Measurements from ENCODE around the gene UNC5A. TPM values are rescaled to one million over a fixed set of nuclear protein-coding genes. Genes with fewer than 3 reads are reported as not detected.

The UNC5A gene
- polyA plus RNA-seq, 1 donor: 1.0 TPM

GRCh38 chr5:176878906-176879662 lies 68.7 kb downstream of the UNC5A start:
- no CpG with 5 or more reads among the region's 23 CpGs for WGBS (ENCODE audit: insufficient coverage, low lambda C conversion rate)
- no peak for DNase-seq
- Histone ChIP-seq H3K4me3 (ENCODE audit: low read length) (no peak overlapping the region), H3K27me3 (ENCODE audit: control insufficient read depth, insufficient read depth, low read length) (peaks cover 37% of the 10 kb centered on the region), H3K9me3 (ENCODE audit: control insufficient read depth, low read depth, low read length) (no peaks in the 10 kb centered on the region), H3K36me3 (ENCODE audit: control insufficient read depth, insufficient read depth, low read length) (no peaks in the 10 kb centered on the region), H3K27ac (ENCODE audit: low read length) (no peak overlapping the region), H3K4me1 (ENCODE audit: control insufficient read depth, insufficient read depth, low read length) (no peaks in the 10 kb centered on the region)

GRCh38 chr5:176879663-176880361 lies 69.5 kb downstream of the UNC5A start:
- no peaks in the 10 kb centered on the region for H3K9me3 ChIP-seq (ENCODE audit: control insufficient read depth, low read depth, low read length)
- peaks cover 29% of the 10 kb centered on the region for H3K27me3 ChIP-seq (ENCODE audit: control insufficient read depth, insufficient read depth, low read length)
- no peak overlapping the region for H3K27ac ChIP-seq (ENCODE audit: low read length)
- no peaks in the 10 kb centered on the region for H3K36me3 ChIP-seq (ENCODE audit: control insufficient read depth, insufficient read depth, low read length)
- no peak overlapping the region for H3K4me3 ChIP-seq (ENCODE audit: low read length)
- no peaks in the 10 kb centered on the region for H3K4me1 ChIP-seq (ENCODE audit: control insufficient read depth, insufficient read depth, low read length)
- DNase-seq: no peak
- WGBS (ENCODE audit: insufficient coverage, low lambda C conversion rate): no CpG with 5 or more reads among the region's 23 CpGs

GRCh38 chr5:176880366-176881020 lies 70.1 kb downstream of the UNC5A start:
- Histone ChIP-seq H3K9me3 (ENCODE audit: control insufficient read depth, low read depth, low read length) (no peaks in the 10 kb centered on the region), H3K27ac (ENCODE audit: low read length) (no peak overlapping the region), H3K36me3 (ENCODE audit: control insufficient read depth, insufficient read depth, low read length) (no peaks in the 10 kb centered on the region), H3K4me1 (ENCODE audit: control insufficient read depth, insufficient read depth, low read length) (no peaks in the 10 kb centered on the region), H3K4me3 (ENCODE audit: low read length) (no peak overlapping the region), H3K27me3 (ENCODE audit: control insufficient read depth, insufficient read depth, low read length) (peaks cover 22% of the 10 kb centered on the region)
- no CpG with 5 or more reads among the region's 26 CpGs for WGBS (ENCODE audit: insufficient coverage, low lambda C conversion rate)
- DNase-seq: no peak

- Histone ChIP-seq H3K27ac (ENCODE audit: low read length) (no peak overlapping the region), H3K9me3 (ENCODE audit: control insufficient read depth, low read depth, low read length) (no peaks in the 10 kb centered on the region), H3K27me3 (ENCODE audit: control insufficient read depth, insufficient read depth, low read length) (peaks cover 16% of the 10 kb centered on the region), H3K4me3 (ENCODE audit: low read length) (no peak overlapping the region), H3K36me3 (ENCODE audit: control insufficient read depth, insufficient read depth, low read length) (no peaks in the 10 kb centered on the region), H3K4me1 (ENCODE audit: control insufficient read depth, insufficient read depth, low read length) (no peaks in the 10 kb centered on the region)
- no peak for DNase-seq
- WGBS (ENCODE audit: insufficient coverage, low lambda C conversion rate): no CpG with 5 or more reads among the region's 28 CpGs
These were observed 70.8 kb downstream of the UNC5A start for GRCh38 chr5:176881021-176881749.

GRCh38 chr5:176881816-176882566 lies 71.6 kb downstream of the UNC5A start:
- 80% methylated on average over 1 of the region's 25 CpGs for WGBS (ENCODE audit: insufficient coverage, low lambda C conversion rate)
- Histone ChIP-seq H3K4me1 (ENCODE audit: control insufficient read depth, insufficient read depth, low read length) (no peaks in the 10 kb centered on the region), H3K4me3 (ENCODE audit: low read length) (no peak overlapping the region), H3K36me3 (ENCODE audit: control insufficient read depth, insufficient read depth, low read length) (no peaks in the 10 kb centered on the region), H3K9me3 (ENCODE audit: control insufficient read depth, low read depth, low read length) (no peaks in the 10 kb centered on the region), H3K27ac (ENCODE audit: low read length) (no peak overlapping the region), H3K27me3 (ENCODE audit: control insufficient read depth, insufficient read depth, low read length) (peaks cover 8% of the 10 kb centered on the region)
- DNase-seq: no peak

- WGBS (ENCODE audit: insufficient coverage, low lambda C conversion rate): no CpG with 5 or more reads among the region's 6 CpGs
These were observed 72.2 kb downstream of the UNC5A start for GRCh38 chr5:176882567-176882903.

GRCh38 chr5:176883700-176884570 lies 73.6 kb downstream of the UNC5A start:
- no peaks in the 10 kb centered on the region for H3K36me3 ChIP-seq (ENCODE audit: control insufficient read depth, insufficient read depth, low read length)

More at GRCh38 chr5:176882567-176882903, 72.2 kb downstream of the UNC5A start:
- Histone ChIP-seq H3K36me3 (ENCODE audit: control insufficient read depth, insufficient read depth, low read length) (no peaks in the 10 kb centered on the region), H3K27me3 (ENCODE audit: control insufficient read depth, insufficient read depth, low read length) (peaks cover 3% of the 10 kb centered on the region), H3K4me3 (ENCODE audit: low read length) (no peak overlapping the region), H3K4me1 (ENCODE audit: control insufficient read depth, insufficient read depth, low read length) (no peaks in the 10 kb centered on the region), H3K27ac (ENCODE audit: low read length) (no peak overlapping the region), H3K9me3 (ENCODE audit: control insufficient read depth, low read depth, low read length) (no peaks in the 10 kb centered on the region)
- no peak for DNase-seq

GRCh38 chr5:176884571-176884890 lies 74.2 kb downstream of the UNC5A start:
- Histone ChIP-seq H3K27ac (ENCODE audit: low read length) (no peak overlapping the region), H3K36me3 (ENCODE audit: control insufficient read depth, insufficient read depth, low read length) (no peaks in the 10 kb centered on the region), H3K9me3 (ENCODE audit: control insufficient read depth, low read depth, low read length) (no peaks in the 10 kb centered on the region), H3K4me1 (ENCODE audit: control insufficient read depth, insufficient read depth, low read length) (no peaks in the 10 kb centered on the region), H3K27me3 (ENCODE audit: control insufficient read depth, insufficient read depth, low read length) (no peaks in the 10 kb centered on the region), H3K4me3 (ENCODE audit: low read length) (no peak overlapping the region)
- WGBS (ENCODE audit: insufficient coverage, low lambda C conversion rate): no CpG with 5 or more reads among the region's 4 CpGs
- DNase-seq: no peak

More at GRCh38 chr5:176883700-176884570, 73.6 kb downstream of the UNC5A start:
- no CpG with 5 or more reads among the region's 17 CpGs for WGBS (ENCODE audit: insufficient coverage, low lambda C conversion rate)
- Histone ChIP-seq H3K27me3 (ENCODE audit: control insufficient read depth, insufficient read depth, low read length) (no peaks in the 10 kb centered on the region), H3K4me1 (ENCODE audit: control insufficient read depth, insufficient read depth, low read length) (no peaks in the 10 kb centered on the region), H3K9me3 (ENCODE audit: control insufficient read depth, low read depth, low read length) (no peaks in the 10 kb centered on the region), H3K27ac (ENCODE audit: low read length) (no peak overlapping the region), H3K4me3 (ENCODE audit: low read length) (no peak overlapping the region)
- no peak for DNase-seq

All from large intestine (tissue), 3 donors.